ENCODE measurements around the gene PDE8A. TPM values are rescaled to one million over a fixed set of nuclear protein-coding genes. Genes with fewer than 3 reads are reported as not detected.

PDE8A gene
- total and polyA plus RNA-seq, 4 donors = 11.2 to 47.5 (median 16.6) TPM

GRCh38 chr15:84947947-84948830, 33.5 kb upstream of the PDE8A start:
- peak overlapping the region; percentile 1 to 37 for H3K27ac ChIP-seq (ENCODE audit: low read depth in 1 of 2, low read length in 2 of 2)
- no peak for DNase-seq (ENCODE audit: low spot score)
- no peaks in the 10 kb centered on the region for H3K4me1 ChIP-seq (ENCODE audit: control insufficient read depth in 4 of 4, insufficient read depth in 4 of 4, low read length in 3 of 4)
- H3K27me3 ChIP-seq (ENCODE audit: control insufficient read depth in 4 of 4, insufficient read depth in 4 of 4, low read length in 3 of 4) = no peaks in the 10 kb centered on the region
- no peaks in the 10 kb centered on the region for H3K9me3 ChIP-seq (ENCODE audit: control insufficient read depth in 4 of 4, low read length in 3 of 4)
- peaks cover 1 to 30% (median 16%) of the 10 kb centered on the region in 4 donors for H3K36me3 ChIP-seq (ENCODE audit: control insufficient read depth in 4 of 4, insufficient read depth in 3 of 4, low read depth in 1 of 4, low read length in 3 of 4)
- no peak overlapping the region for H3K9ac ChIP-seq (ENCODE audit: low read depth in 1 of 2, low read length in 2 of 2)
- WGBS = 88% methylated on average over 4 of the region's 4 CpGs
- no peak overlapping the region for H3K4me3 ChIP-seq (ENCODE audit: low read depth in 1 of 3, low read length in 3 of 3)
- TF ChIP-seq ATF3 (IDR thresholded peaks at IDR 0.05) (no peak), JUND (IDR thresholded peaks at IDR 0.05) (peak; percentile 27), EGR1 (IDR thresholded peaks at IDR 0.05; ENCODE audit: low read depth in 2 of 2) (no peak), NR2F2 (IDR thresholded peaks at IDR 0.05) (peak; percentile 23), ZBTB33 (IDR thresholded peaks at IDR 0.05) (no peak), SP1 (IDR thresholded peaks at IDR 0.05) (peak; percentile 9), TAF1 (conservative IDR thresholded peaks at IDR 0.05) (no peak), HNF4A (conservative IDR thresholded peaks at IDR 0.05) (no peak), MAX (IDR thresholded peaks at IDR 0.05) (no peak)

- Histone ChIP-seq H3K9ac (ENCODE audit: low read depth in 1 of 2, low read length in 2 of 2) (no peak overlapping the region), H3K36me3 (ENCODE audit: control insufficient read depth in 4 of 4, insufficient read depth in 3 of 4, low read depth in 1 of 4, low read length in 3 of 4) (peaks cover 1 to 26% (median 14%) of the 10 kb centered on the region in 4 donors), H3K9me3 (ENCODE audit: control insufficient read depth in 4 of 4, low read length in 3 of 4) (no peaks in the 10 kb centered on the region), H3K4me1 (ENCODE audit: control insufficient read depth in 4 of 4, insufficient read depth in 4 of 4, low read length in 3 of 4) (no peaks in the 10 kb centered on the region), H3K27ac (ENCODE audit: low read depth in 1 of 2, low read length in 2 of 2) (no peak overlapping the region), H3K4me3 (ENCODE audit: low read depth in 1 of 3, low read length in 3 of 3) (no peak overlapping the region), H3K27me3 (ENCODE audit: control insufficient read depth in 4 of 4, insufficient read depth in 4 of 4, low read length in 3 of 4) (no peaks in the 10 kb centered on the region)
- TF ChIP-seq NR2F2 (IDR thresholded peaks at IDR 0.05) (no peak), MAX (IDR thresholded peaks at IDR 0.05) (no peak), YY1 (IDR thresholded peaks at IDR 0.05) (no peak), JUND (IDR thresholded peaks at IDR 0.05) (no peak), ZBTB33 (IDR thresholded peaks at IDR 0.05) (no peak), SP1 (IDR thresholded peaks at IDR 0.05) (no peak), ATF3 (IDR thresholded peaks at IDR 0.05) (no peak), RXRA (IDR thresholded peaks at IDR 0.05) (no peak), TAF1 (conservative IDR thresholded peaks at IDR 0.05) (no peak), HNF4G (IDR thresholded peaks at IDR 0.05) (no peak), HNF4A (conservative IDR thresholded peaks at IDR 0.05) (no peak), EGR1 (IDR thresholded peaks at IDR 0.05; ENCODE audit: low read depth in 2 of 2) (no peak), REST (IDR thresholded peaks at IDR 0.05) (no peak), FOXA1 (IDR thresholded peaks at IDR 0.05) (no peak), GABPA (IDR thresholded peaks at IDR 0.05 in 1 of 2, conservative IDR thresholded peaks at IDR 0.05 in 1 of 2) (no peak)
- DNase-seq (ENCODE audit: low spot score) = no peak
- 94% methylated on average over 2 of the region's 2 CpGs for WGBS
Measured at GRCh38 chr15:84949043-84949442, 32.6 kb upstream of the PDE8A start.
